Tibial nerve (tissue), 4 donors: ENCODE data around the gene IMPACT. TPM values are rescaled to one million over a fixed set of nuclear protein-coding genes. Genes with fewer than 3 reads are reported as not detected.

Experiments
- DNase-seq, 2 donors: peaks; one replicate each; pipeline ENCODE4 v3.0.0-alpha.2; 2019; ENCODE audit warnings: low spot score in 2 of 2
- H3K27ac ChIP-seq, 4 donors: fragments of 200-600 bp; sonication (generic) in 3 of 4; one replicate each; pipeline ENCODE4 v1.5.1; 2017 to 2019; ENCODE audit warnings: mild to moderate bottlenecking in 1 of 4
- H3K27me3 ChIP-seq, 2 donors: fragments of 200-600 bp; sonication (generic) in 1 of 2; one replicate each; pipeline versions ENCODE4 v1.5.1 to v1.6.0; 2017 to 2019
- H3K36me3 ChIP-seq, 3 donors: fragments of 200-600 bp; sonication (generic); one replicate each; pipeline ENCODE4 v1.5.1; 2018 to 2019
- H3K4me1 ChIP-seq, 4 donors: fragments of 200-600 bp; sonication (generic) in 3 of 4; one replicate each; pipeline ENCODE4 v1.5.1; 2017 to 2019
- H3K4me3 ChIP-seq, 4 donors: fragments of 200-600 bp; sonication (generic) in 3 of 4; one replicate each; pipeline ENCODE4 v1.5.1; 2017 to 2019; ENCODE audit warnings: mild to moderate bottlenecking in 1 of 4, moderate library complexity in 1 of 4
- H3K9me3 ChIP-seq, 4 donors: fragments of 200-600 bp; sonication (generic) in 3 of 4; one replicate each; pipeline ENCODE4 v1.5.1; 2017 to 2019
- CTCF ChIP-seq, 5 experiments: fragments of 200-600 bp in 3 of 5; fragments of 450-650 bp in 2 of 5; sonication (generic) in 3 of 5; IDR thresholded peaks; one replicate each; pipeline ENCODE4 v1.5.1; 2016 to 2019; ENCODE audit warnings: antibody characterized with exemption in 5 of 5, mild to moderate bottlenecking in 3 of 5, moderate library complexity in 2 of 5
- EP300 ChIP-seq, 2 donors: sonication (generic); formaldehyde crosslinking; IDR thresholded peaks; one replicate each; pipeline ENCODE4 v1.6.1; 2017; ENCODE audit warnings: antibody characterized with exemption in 2 of 2, mild to moderate bottlenecking in 1 of 2
- POLR2A ChIP-seq, 2 donors: fragments of 450-650 bp; IDR thresholded peaks; one replicate each; pipeline ENCODE4 v1.6.1; 2017; ENCODE audit warnings: antibody characterized with exemption in 2 of 2, mild to moderate bottlenecking in 2 of 2, moderate library complexity in 2 of 2
- WGBS, 2 donors: methylation state at CpG; one replicate each; pipeline ENCODE4 v1.1.5; 2018; 5-methylcytosine and 5-hydroxymethylcytosine counted together
- total RNA-seq, 4 donors: library from RNA; depleted of rRNA; stranded (reverse); fragments of >200 nt; gene quantifications; one replicate each; pipeline ENCODE4 v1.1.0, GENCODE V29; 2016

Gene IMPACT
- total RNA-seq, 4 donors from 2014 or later, result 18.6 to 30.2 (median 21.7) TPM

GRCh38 chr18:24482821-24483220 is 56.4 kb downstream of the IMPACT start:
- no peak overlapping the region for H3K4me3 ChIP-seq
- H3K4me1 ChIP-seq, result peaks cover 0 to 3% (median 0%) of the 10 kb centered on the region in 4 donors
- DNase-seq, result no peak
- H3K27ac ChIP-seq, result no peak overlapping the region
- no peaks in the 10 kb centered on the region for H3K9me3 ChIP-seq
- H3K36me3 ChIP-seq, result no peaks in the 10 kb centered on the region
- no peaks in the 10 kb centered on the region for H3K27me3 ChIP-seq
- TF ChIP-seq EP300 (IDR thresholded peaks at IDR 0.05), result no peak
- TF ChIP-seq CTCF (IDR thresholded peaks at IDR 0.05), result no peak
- TF ChIP-seq POLR2A (IDR thresholded peaks at IDR 0.05), result no peak
- WGBS, 2 donors, result 86 to 89% methylated on average over 5 of the region's 5 CpGs

- H3K9me3 ChIP-seq, result no peaks in the 10 kb centered on the region
- peaks cover 0 to 11% (median 0%) of the 10 kb centered on the region in 4 donors for H3K4me1 ChIP-seq
- no peak overlapping the region for H3K4me3 ChIP-seq
- 88 to 97% methylated on average over 3 of the region's 3 CpGs for WGBS, 2 donors
- no peaks in the 10 kb centered on the region for H3K36me3 ChIP-seq
- TF ChIP-seq POLR2A (IDR thresholded peaks at IDR 0.05), result no peak
- no peak for TF ChIP-seq CTCF (IDR thresholded peaks at IDR 0.05)
- no peak for TF ChIP-seq EP300 (IDR thresholded peaks at IDR 0.05)
- H3K27ac ChIP-seq, result no peak overlapping the region
- no peaks in the 10 kb centered on the region for H3K27me3 ChIP-seq
- DNase-seq, result no peak
Measured at GRCh38 chr18:24485681-24486080, 59.2 kb downstream of the IMPACT start.

GRCh38 chr18:24486684-24487083 is 60.2 kb downstream of the IMPACT start:
- Histone ChIP-seq H3K4me1 (peaks cover 0 to 11% (median 0%) of the 10 kb centered on the region in 4 donors), H3K27ac (no peak overlapping the region), H3K27me3 (no peaks in the 10 kb centered on the region), H3K9me3 (no peaks in the 10 kb centered on the region), H3K36me3 (no peaks in the 10 kb centered on the region), H3K4me3 (no peak overlapping the region)
- WGBS, 2 donors, result 62 to 64% methylated on average over 9 of the region's 9 CpGs
- DNase-seq, result no peak
- TF ChIP-seq EP300 (IDR thresholded peaks at IDR 0.05), result no peak
- TF ChIP-seq POLR2A (IDR thresholded peaks at IDR 0.05), result no peak
- no peak for TF ChIP-seq CTCF (IDR thresholded peaks at IDR 0.05)

- Histone ChIP-seq H3K4me3 (no peak overlapping the region), H3K36me3 (no peaks in the 10 kb centered on the region), H3K27ac (no peak overlapping the region), H3K9me3 (no peaks in the 10 kb centered on the region), H3K27me3 (no peaks in the 10 kb centered on the region), H3K4me1 (peaks cover 0 to 11% (median 0%) of the 10 kb centered on the region in 4 donors)
- TF ChIP-seq POLR2A (IDR thresholded peaks at IDR 0.05), result no peak
- no peak for TF ChIP-seq EP300 (IDR thresholded peaks at IDR 0.05)
- TF ChIP-seq CTCF (IDR thresholded peaks at IDR 0.05), result peak; percentile 68 to 87 (median 76)
- peak in 1 of 2 donors; percentile 64 for DNase-seq
- WGBS, 2 donors, result 37 to 40% methylated on average over 7 of the region's 7 CpGs
Measured at GRCh38 chr18:24488824-24489493, 62.5 kb downstream of the IMPACT start.

GRCh38 chr18:24490539-24490938 is 64.1 kb downstream of the IMPACT start:
- H3K4me3 ChIP-seq, result no peak overlapping the region
- WGBS, 2 donors, result 29 to 46% methylated on average over 4 of the region's 4 CpGs
- no peaks in the 10 kb centered on the region for H3K27me3 ChIP-seq
- no peaks in the 10 kb centered on the region for H3K9me3 ChIP-seq
- H3K36me3 ChIP-seq, result no peaks in the 10 kb centered on the region
- no peak for DNase-seq
- no peak overlapping the region for H3K27ac ChIP-seq
- TF ChIP-seq EP300 (IDR thresholded peaks at IDR 0.05), result no peak
- H3K4me1 ChIP-seq, result peaks cover 0 to 11% (median 0%) of the 10 kb centered on the region in 4 donors
